Activated CD4-positive, alpha-beta T cell treated with anti-CD3 and anti-CD28 coated beads, Interleukin-2, amount 10 ng/mL, durations not matched to agents 24 days and 14 days (primary cell): ENCODE measurements around the gene TMEM250. TPM values are rescaled to one million over a fixed set of nuclear protein-coding genes. Genes with fewer than 3 reads are reported as not detected.

ENCODE experiments used
- DNase-seq: peaks from one replicate; pipeline ENCODE4 v3.0.0; 2022
- H3K27ac Mint-ChIP-seq: one replicate; pipeline ENCODE4 v1.8.0; 2022; ENCODE audit warnings: mild to moderate bottlenecking, mixed read lengths
- H3K27me3 Mint-ChIP-seq: one replicate; pipeline ENCODE4 v1.8.0; 2022; ENCODE audit warnings: mixed read lengths
- H3K36me3 Mint-ChIP-seq: one replicate; pipeline ENCODE4 v1.8.0; 2022; ENCODE audit warnings: low read depth, mild to moderate bottlenecking, mixed read lengths
- H3K4me1 Mint-ChIP-seq: one replicate; pipeline ENCODE4 v1.8.0; 2021; ENCODE audit warnings: mixed read lengths
- H3K4me3 Mint-ChIP-seq: one replicate; pipeline ENCODE4 v1.8.0; 2022; ENCODE audit warnings: mild to moderate bottlenecking, moderate library complexity, mixed read lengths
- H3K9me3 Mint-ChIP-seq: one replicate; pipeline ENCODE4 v1.8.0; 2021; ENCODE audit warnings: mixed read lengths
- intact Hi-C: fragments of 100-400 bp; cut with micrococcal nuclease; formaldehyde crosslinking; loops from one replicate; pipeline ENCODE4 v1.15.1; 2023
- total RNA-seq: library from RNA; stranded (reverse); gene quantifications from 2 replicates; pipeline ENCODE4 v1.2.3, GENCODE V29; 2022

Gene TMEM250
- total RNA-seq, 1 donor from 2014 or later, result 52.7 TPM

DNA sequence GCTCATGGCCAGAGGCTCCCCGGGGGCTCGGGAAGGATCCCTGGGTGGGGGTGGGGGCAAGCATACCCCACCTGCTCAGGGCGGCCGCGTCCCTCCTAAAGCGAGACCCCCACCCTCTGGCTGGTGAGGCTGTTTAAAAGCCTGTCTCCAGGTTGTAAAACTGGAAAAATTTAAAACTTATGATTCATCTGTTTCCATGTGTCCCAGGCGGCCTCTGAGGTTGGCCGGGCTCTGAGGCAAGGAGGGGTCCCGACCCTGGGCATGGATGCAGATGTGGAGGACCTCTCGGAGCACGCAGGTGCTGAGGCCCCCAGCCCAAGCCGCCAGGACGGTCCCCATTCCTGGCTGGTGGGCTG, 24.2 kb upstream of the TMEM250 start:
- Mint-ChIP-seq H3K27ac (no peak overlapping the region), H3K9me3 (no peaks in the 10 kb centered on the region), H3K36me3 (no peaks in the 10 kb centered on the region), H3K4me1 (no peaks in the 10 kb centered on the region), H3K27me3 (no peaks in the 10 kb centered on the region), H3K4me3 (no peak overlapping the region)
- DNase-seq, result no peak
- intact Hi-C loops, result no loop called here

DNA sequence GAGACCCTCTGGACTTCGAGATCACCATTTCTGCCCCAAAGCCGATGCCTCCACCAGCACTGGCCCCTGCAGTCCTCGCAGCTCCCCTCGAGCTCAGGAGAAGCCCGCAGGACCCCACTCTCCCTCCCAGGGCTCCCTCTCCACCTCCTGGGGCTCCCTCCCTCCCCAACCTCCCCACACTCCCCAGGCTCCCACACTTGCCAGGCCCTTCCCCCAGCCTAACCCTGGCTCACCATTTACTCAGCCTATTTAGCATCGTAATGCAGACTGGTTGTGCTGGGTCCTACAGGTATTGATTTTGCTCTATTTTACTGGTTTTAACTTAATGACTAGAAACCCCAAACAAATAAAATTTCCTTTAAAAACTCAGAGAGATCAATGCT, 23.7 kb upstream of the TMEM250 start:
- Mint-ChIP-seq H3K9me3 (no peaks in the 10 kb centered on the region), H3K4me3 (no peak overlapping the region), H3K36me3 (no peaks in the 10 kb centered on the region), H3K27ac (no peak overlapping the region), H3K4me1 (no peaks in the 10 kb centered on the region), H3K27me3 (no peaks in the 10 kb centered on the region)
- no peak for DNase-seq
- intact Hi-C loops, result no loop called here

DNA sequence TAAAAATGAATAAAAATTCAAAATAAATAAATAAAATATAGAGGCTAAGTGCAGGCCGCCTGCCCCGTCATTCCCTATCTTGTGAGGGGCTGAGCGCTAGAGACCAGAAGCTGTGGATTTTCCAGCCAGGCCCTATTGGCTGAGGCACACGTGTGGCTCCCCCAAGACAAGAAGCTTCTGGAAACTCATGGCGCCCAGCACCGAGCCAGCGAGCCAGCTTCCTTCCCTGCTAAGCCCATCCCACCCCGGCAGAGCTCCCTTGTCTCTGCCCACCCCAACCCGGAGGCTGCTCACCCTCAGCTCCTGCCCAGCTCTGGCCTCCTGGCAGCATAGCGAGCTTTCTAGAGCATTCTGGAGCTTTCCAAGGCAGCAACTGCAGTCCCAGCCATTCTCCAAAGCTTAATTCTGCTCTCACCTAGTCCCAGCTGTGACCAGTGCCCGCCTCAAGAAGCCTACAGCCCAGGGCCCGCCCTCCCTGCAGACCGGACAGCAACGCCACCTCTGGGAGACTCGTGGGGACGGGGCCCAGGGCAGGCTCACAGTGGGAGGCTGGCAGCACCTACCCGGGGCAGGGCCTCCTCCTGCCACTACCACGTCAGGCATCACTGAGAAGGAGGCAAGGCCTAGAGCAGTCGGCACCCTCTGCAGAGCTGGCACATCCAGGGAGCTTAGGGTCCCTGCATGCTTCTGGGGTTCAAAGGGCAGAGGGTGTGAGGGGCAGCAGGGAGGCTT, 23.2 kb upstream of the TMEM250 start:
- Mint-ChIP-seq H3K36me3 (no peaks in the 10 kb centered on the region), H3K27me3 (no peaks in the 10 kb centered on the region)

DNA sequence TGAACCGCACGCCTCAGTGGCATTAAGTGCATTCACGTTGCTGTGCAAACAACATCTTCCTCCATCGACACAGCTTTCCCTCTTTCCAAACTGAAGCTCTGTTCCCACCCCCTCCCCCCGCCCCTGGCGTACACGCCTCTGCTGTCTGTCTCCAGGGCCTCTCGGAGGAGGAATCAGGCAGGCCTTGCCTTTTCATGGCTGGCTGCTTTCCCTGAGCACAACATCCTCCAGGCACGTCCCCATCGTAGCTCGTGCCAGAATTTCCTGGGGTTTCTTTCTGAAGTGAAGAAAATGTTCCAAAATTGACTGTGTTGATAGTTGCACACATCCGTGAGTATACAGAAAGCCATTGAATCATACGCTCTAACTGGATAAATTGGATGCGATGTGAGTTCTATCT, 22.3 kb upstream of the TMEM250 start:
- Mint-ChIP-seq H3K27ac (no peak overlapping the region), H3K9me3 (no peaks in the 10 kb centered on the region), H3K27me3 (no peaks in the 10 kb centered on the region), H3K4me1 (no peaks in the 10 kb centered on the region), H3K36me3 (no peaks in the 10 kb centered on the region), H3K4me3 (no peak overlapping the region)
- no peak for DNase-seq
- intact Hi-C loops, result no loop called here

More for the DNA sequence above, 23.2 kb upstream of the TMEM250 start:
- H3K4me3 Mint-ChIP-seq, result no peak overlapping the region
- no peaks in the 10 kb centered on the region for H3K9me3 Mint-ChIP-seq
- no peaks in the 10 kb centered on the region for H3K4me1 Mint-ChIP-seq
- no peak for DNase-seq
- intact Hi-C loops, result no loop called here
- H3K27ac Mint-ChIP-seq, result no peak overlapping the region

DNA sequence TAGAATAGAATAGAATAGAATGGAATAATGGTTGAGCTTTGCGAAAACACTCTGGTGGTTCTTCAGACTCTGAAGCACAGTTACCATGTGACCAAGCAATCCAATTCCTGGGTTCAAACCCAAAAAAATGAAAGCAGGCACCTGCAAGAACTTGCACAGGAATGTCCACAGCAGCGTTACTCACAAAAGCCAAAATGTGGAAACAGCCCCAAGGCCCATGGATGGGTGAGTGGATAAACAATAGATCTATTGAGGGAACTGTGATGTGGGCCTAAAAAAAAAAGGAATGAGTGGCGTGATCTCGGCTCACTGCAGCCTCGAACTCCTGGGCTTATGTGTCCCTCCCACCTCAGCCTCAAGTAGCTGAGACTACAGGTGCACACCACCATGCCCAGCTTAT, 21.4 kb upstream of the TMEM250 start:
- H3K4me1 Mint-ChIP-seq, result no peaks in the 10 kb centered on the region
- intact Hi-C loops, result no loop called here
- DNase-seq, result no peak
- no peaks in the 10 kb centered on the region for H3K9me3 Mint-ChIP-seq
- no peak overlapping the region for H3K4me3 Mint-ChIP-seq
- H3K36me3 Mint-ChIP-seq, result no peaks in the 10 kb centered on the region
- no peaks in the 10 kb centered on the region for H3K27me3 Mint-ChIP-seq
- H3K27ac Mint-ChIP-seq, result no peak overlapping the region

DNA sequence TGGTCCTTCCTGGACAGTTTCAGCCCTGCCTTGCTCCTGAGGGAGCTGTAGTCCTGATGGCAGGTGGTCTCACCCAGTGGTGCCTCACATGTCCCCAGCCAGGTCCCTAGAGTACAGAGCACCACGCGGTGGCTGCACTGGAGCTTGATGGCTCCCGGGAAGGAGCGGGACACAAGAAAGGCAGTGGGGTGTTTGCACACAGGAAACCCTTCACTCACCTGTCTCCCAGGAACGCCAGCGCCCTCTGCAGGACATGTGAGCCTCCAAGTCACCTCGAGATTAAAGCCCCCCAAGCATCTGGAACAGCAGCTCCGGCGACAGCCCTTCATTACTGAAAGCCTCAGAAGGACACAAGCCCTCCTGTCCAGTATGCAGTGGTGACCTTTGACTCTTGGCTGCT, 19.9 kb upstream of the TMEM250 start:
- intact Hi-C loops, result no loop called here
- no peaks in the 10 kb centered on the region for H3K9me3 Mint-ChIP-seq
- H3K4me3 Mint-ChIP-seq, result no peak overlapping the region
- peaks cover 10% of the 10 kb centered on the region for H3K27me3 Mint-ChIP-seq
- no peaks in the 10 kb centered on the region for H3K4me1 Mint-ChIP-seq
- peak; percentile 78 for DNase-seq
- H3K27ac Mint-ChIP-seq, result no peak overlapping the region
- no peaks in the 10 kb centered on the region for H3K36me3 Mint-ChIP-seq

DNA sequence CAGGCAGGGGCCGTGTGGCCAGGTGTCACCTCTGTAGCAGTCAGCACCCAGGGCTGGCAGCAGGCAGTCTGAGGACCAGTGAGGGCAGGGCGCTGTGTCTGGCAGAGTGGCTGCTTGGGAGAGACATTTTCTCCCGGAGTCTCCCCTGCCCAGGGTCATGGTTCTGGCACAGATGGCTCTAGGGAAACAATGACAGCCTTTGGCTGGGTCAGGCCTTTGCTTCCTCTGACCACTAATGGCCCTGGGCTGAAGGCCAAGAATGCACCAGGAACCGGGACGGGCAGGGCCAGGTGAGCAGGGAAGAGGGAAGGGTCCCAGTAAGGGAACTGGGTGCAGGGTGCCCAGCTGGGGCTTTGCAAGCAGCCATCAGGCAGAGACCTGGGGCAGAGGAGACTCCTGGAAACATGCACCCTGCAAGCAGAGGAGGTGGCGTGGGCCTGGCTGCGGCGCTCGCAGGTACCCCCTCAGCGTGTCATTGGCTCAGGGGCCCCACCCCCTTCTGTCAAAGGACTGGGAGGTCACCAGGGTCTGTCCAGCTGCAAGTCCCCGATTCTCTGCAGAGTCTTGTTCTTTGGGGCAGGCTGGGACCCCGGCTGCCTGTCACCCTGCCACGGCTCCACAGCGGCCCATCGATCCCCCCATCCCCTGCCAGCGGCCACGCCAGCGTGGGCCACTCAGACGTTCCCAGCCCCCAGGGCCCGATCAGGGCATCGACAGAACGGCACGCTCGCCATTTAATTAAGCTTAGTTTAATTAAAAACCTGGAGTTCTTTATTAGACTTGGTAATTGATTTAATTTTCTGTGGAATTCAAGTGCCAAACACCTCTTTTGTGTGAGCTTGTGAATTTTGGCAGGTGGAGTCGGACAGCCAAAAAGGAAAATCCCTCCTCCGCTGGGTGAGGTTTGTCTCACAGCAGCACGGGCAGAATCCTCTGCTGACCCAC, 18.9 kb upstream of the TMEM250 start:
- intact Hi-C loops, result no loop called here
- H3K27me3 Mint-ChIP-seq, result peaks cover 12% of the 10 kb centered on the region
- H3K36me3 Mint-ChIP-seq, result no peaks in the 10 kb centered on the region
- no peaks in the 10 kb centered on the region for H3K9me3 Mint-ChIP-seq
- no peak overlapping the region for H3K27ac Mint-ChIP-seq
- no peak for DNase-seq
- H3K4me1 Mint-ChIP-seq, result no peaks in the 10 kb centered on the region
- H3K4me3 Mint-ChIP-seq, result no peak overlapping the region

DNA sequence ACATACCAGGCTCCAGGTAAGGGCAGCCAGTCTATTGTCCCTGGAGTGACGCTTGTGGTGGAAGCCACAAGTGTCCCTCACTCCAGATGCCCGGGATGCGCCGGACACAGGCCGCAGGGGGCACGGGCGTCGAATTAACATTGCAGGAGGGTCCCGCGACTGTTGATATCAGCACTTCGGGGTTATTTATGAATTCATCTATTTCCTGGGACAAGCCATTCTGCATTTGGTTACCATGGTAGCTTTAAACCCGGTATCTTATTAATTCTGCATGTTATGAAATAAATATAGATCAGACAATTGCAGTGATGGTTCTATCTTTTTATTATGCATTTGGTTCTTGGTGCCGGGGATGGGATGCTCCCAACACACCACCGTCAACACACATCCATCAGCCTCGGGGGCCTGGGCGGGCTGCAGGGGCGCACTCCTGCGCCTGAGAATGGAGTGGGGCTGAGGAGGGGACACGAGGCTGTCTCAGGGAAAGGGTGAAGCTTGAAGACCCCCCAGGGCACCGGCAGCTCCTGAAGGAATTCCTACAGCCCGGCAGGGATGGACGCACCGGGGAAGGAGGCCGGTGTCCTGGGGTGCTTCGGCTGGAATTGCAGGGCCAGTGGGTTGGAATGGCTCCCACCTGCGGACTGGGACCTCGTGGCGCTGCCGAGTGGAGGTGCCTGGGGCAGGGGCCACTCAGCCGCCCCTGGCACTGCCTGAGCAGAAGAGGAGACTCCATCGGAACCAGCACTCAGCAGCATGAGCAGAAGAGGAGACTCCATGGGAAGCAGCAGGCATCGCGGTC, 17.7 kb upstream of the TMEM250 start:
- no peak for DNase-seq

DNA sequence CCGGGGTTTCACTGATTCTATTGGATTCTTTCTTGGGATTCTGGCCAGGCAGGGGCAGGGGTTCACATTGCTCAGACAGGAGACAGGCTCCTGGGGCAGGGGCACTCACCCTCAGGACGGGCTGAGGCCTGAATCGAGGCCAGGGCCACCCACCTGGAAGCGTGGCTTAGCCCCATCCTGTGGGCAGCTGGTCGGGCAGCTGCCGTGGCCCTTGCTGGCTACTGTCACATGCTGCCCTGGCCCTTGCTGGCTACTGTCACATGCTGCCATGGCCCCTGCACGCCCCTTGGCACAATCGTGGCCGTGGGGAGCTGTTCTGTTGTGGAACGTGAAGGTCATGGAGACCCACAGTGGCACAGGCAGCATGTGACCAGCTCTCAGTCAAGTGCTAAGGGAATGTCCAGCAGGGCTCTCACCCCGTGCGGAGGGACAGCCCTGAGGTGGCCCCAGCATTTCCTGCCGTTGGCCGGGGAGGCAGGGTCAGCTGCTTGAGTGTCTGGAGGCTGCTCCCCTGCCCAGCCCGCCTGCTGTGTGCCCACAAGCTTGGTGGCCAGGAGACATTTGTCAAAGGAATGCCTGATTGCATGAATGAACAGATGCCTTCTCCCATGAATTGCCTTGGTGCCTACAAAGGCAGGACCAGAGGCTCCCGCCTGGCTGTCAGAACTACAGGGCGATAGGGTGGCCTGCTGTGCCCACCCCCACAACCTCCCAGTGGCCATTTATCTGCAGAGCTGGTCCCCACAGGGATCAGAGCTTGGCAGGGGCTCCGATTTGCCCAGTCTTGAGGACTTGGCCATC, 16.9 kb upstream of the TMEM250 start:
- no peaks in the 10 kb centered on the region for H3K36me3 Mint-ChIP-seq
- no peak for DNase-seq
- H3K27ac Mint-ChIP-seq, result no peak overlapping the region

More for the DNA sequence above, 17.7 kb upstream of the TMEM250 start:
- Mint-ChIP-seq H3K4me1 (no peaks in the 10 kb centered on the region), H3K36me3 (no peaks in the 10 kb centered on the region), H3K4me3 (no peak overlapping the region), H3K9me3 (no peaks in the 10 kb centered on the region), H3K27me3 (peaks cover 19% of the 10 kb centered on the region), H3K27ac (no peak overlapping the region)
- intact Hi-C loops, result no loop called here

DNA sequence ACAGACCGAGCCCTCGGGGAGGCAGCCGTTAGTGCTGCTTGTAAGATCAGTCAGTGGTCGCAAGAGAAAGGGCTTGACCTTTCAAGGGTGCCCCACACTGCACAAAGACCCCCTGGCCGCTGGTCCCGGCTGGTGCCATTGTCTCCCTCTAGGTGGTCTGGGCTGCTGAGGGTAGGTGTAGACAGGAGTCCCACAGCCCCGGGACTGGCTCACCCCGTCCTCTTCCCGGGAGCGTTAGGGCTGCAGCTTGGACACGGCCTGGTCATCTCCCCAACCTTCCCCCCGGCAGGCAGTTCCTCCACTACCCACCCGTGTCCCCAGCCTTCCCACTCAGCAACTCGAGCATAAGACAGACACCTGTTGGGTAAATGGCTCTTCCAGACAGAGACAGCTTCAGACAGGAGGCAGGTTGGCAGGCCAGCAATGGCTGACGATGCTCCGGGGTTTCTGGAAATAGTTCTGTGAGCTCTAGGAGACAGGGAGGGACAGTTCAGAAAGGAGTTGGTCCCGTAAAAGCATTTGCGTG, 15.3 kb upstream of the TMEM250 start:
- H3K27ac Mint-ChIP-seq, result no peak overlapping the region

More for the DNA sequence above, 16.9 kb upstream of the TMEM250 start:
- no peaks in the 10 kb centered on the region for H3K9me3 Mint-ChIP-seq
- H3K4me1 Mint-ChIP-seq, result no peaks in the 10 kb centered on the region
- peaks cover 19% of the 10 kb centered on the region for H3K27me3 Mint-ChIP-seq
- intact Hi-C loops, result no loop called here
- H3K4me3 Mint-ChIP-seq, result no peak overlapping the region

DNA sequence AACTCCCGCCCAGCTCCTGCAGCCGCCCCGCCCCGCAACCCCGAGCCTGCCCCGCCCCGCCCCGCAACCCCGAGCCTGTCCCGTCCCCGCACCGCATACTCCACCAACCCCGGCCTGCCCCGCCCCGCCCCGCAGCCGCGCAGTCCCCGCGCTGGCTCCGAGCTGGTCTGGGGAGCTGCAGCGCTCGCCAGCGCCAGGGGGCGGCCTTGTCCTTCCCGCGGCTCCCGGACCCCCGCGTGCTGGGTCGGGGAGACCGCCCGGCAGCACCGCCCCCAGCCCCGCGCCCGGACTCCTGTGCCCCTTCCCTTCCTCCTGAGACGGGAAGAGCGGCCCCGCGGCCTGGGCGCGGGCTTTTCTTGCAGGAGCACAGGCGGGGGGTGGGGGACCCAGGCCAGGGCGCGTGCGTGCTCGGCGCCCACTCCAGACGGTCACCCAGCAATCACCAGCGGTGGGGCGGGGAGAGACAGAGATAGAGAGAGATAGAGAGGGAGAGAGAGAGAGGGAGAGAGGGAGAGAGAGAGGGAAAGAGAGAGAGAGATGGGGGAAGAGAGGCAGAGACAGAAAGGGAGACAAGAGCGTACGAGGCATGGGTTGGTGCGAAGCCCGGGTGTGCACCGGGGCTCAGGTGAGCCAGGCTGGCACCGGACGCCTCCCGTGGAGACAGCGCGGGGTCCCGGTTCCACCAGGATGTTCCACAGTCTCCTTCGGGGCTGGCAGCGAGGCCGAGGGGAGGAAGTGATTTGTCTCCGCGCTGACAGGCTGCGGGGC, 14.7 kb upstream of the TMEM250 start:
- Mint-ChIP-seq H3K4me1 (no peaks in the 10 kb centered on the region), H3K9me3 (no peaks in the 10 kb centered on the region), H3K4me3 (no peak overlapping the region), H3K27me3 (peaks cover 19% of the 10 kb centered on the region), H3K27ac (no peak overlapping the region), H3K36me3 (no peaks in the 10 kb centered on the region)
- intact Hi-C loops, result no loop called here
- DNase-seq, result peak; percentile 67

More for the DNA sequence above, 15.3 kb upstream of the TMEM250 start:
- no peaks in the 10 kb centered on the region for H3K4me1 Mint-ChIP-seq
- H3K27me3 Mint-ChIP-seq, result peaks cover 19% of the 10 kb centered on the region
- no peak for DNase-seq
- no peaks in the 10 kb centered on the region for H3K9me3 Mint-ChIP-seq
- no peaks in the 10 kb centered on the region for H3K36me3 Mint-ChIP-seq
- H3K4me3 Mint-ChIP-seq, result no peak overlapping the region
- intact Hi-C loops, result no loop called here

DNA sequence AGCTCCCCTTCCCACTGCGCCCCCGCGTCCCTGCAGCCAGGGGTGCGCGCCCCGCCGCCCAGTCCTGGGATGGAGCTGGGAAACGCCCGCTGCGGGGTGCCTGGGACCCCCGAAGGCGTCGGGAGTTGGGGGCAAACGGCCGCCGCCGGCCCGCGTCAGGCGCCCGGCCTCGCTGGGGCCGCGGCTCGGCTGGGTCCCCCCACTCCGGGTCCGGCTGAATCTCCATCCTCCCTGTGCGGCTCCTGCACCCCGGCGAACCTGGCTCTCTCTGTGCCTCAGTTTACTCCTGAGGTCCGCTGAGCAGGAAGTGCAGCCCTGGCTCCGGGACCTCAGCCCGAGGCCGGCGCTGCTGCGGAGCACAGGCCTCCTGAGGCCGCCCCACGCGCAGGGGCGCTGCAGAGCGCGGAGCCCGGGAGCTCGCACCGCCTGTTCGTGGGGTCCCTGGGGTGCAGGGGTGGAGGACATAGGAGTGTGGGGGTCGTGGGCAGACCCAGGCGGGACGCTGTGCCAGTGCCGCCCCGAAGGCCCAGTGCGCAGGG, 13.9 kb upstream of the TMEM250 start:
- H3K36me3 Mint-ChIP-seq, result no peaks in the 10 kb centered on the region
- DNase-seq, result no peak
- H3K27me3 Mint-ChIP-seq, result peaks cover 19% of the 10 kb centered on the region
- intact Hi-C loops, result no loop called here
- no peak overlapping the region for H3K27ac Mint-ChIP-seq
- H3K9me3 Mint-ChIP-seq, result no peaks in the 10 kb centered on the region
- no peaks in the 10 kb centered on the region for H3K4me1 Mint-ChIP-seq
- H3K4me3 Mint-ChIP-seq, result no peak overlapping the region
